HepG2 (cell line): ENCODE measurements around the gene INPP4B. TPM values are rescaled to one million over a fixed set of nuclear protein-coding genes. Genes with fewer than 3 reads are reported as not detected.

Source experiments
- ATAC-seq: fragments of 200-7000 bp; cut with Tn5 transposase; 3 replicates; pipeline ENCODE4 v1.9.1; 2020; ENCODE audit warnings: mild to moderate bottlenecking, moderate library complexity
- BruUV-seq: library from RNA; stranded (reverse); fragments of 400-500 nt; replicated peaks from 2 replicates; lab custom pipeline; 2021; lab: Mats Ljungman, UMichigan
- CTCF ChIA-PET: fragments of 300-600 bp; formaldehyde crosslinking; extraction: SDS; loops from one replicate; lab custom pipeline; 2021; ENCODE audit warnings: low total read pairs, inconsistent platforms, low intra/inter-chr PET ratio; lab: Yijun Ruan, JAX
- POLR2A ChIA-PET: fragments of 350-600 bp; sonication (Branson Sonifier 250); formaldehyde crosslinking; loops from one replicate; lab custom pipeline; 2020; ENCODE audit warnings: antibody characterized with exemption, inconsistent platforms; lab: Yijun Ruan, JAX
- DNase-seq: peaks from one replicate; pipeline ENCODE4 v3.0.0-alpha.2; 2015; ENCODE audit warnings: low spot score
- FAIRE-seq: peaks from 3 replicates; lab custom pipeline; 2011; peaks lifted over from hg19 to GRCh38; lab: Jason Lieb, UNC
- H2AFZ ChIP-seq: one replicate; pipeline ENCODE4 v1.6.1; 2011; ENCODE audit warnings: low read length, inconsistent platforms
- H3K27ac ChIP-seq: fragments of 300-600 bp; 3 replicates; pipeline ENCODE4 v1.8.0; 2011; ENCODE audit warnings: mixed run types, mild to moderate bottlenecking, mixed read lengths, low read length, inconsistent platforms; ENCODE audit not compliant: insufficient read depth; ENCODE audit errors: extremely low read length
- H3K27me3 ChIP-seq, 2 experiments: fragments of 200-600 bp in 1 of 2; 2 replicates in 1 of 2; 3 replicates in 1 of 2; pipeline versions ENCODE4 v1.6.0 to v1.8.0; 2011; ENCODE audit warnings: low read length in 2 of 2, mild to moderate bottlenecking in 2 of 2, moderate library complexity in 2 of 2, inconsistent platforms in 1 of 2; ENCODE audit not compliant: insufficient read depth in 2 of 2, control insufficient read depth in 1 of 2
- H3K36me3 ChIP-seq, 2 experiments: fragments of 200-600 bp in 1 of 2; replicated peaks in 1 of 2; 2 replicates in 1 of 2; 3 replicates in 1 of 2; pipeline versions ENCODE4 v1.5.1 to v1.8.0; 2011; ENCODE audit warnings: low read length in 2 of 2, inconsistent platforms in 1 of 2; ENCODE audit not compliant: insufficient read depth in 2 of 2, control insufficient read depth in 1 of 2
- H3K4me1 ChIP-seq: 2 replicates; pipeline ENCODE4 v1.5.1; 2012; ENCODE audit warnings: low read length, inconsistent platforms; ENCODE audit not compliant: insufficient read depth
- H3K4me2 ChIP-seq: 2 replicates; pipeline ENCODE4 v1.6.0; 2011; ENCODE audit warnings: low read depth, low read length, inconsistent platforms
- H3K4me3 ChIP-seq, 3 experiments: fragments of 200-600 bp in 1 of 3; sonication (generic), shearing (Covaris generic) in 1 of 3; replicated peaks in 1 of 3; 2 replicates each; pipeline ENCODE4 v1.5.1; 2011 to 2016; ENCODE audit warnings: low read length in 3 of 3, inconsistent platforms in 2 of 3, low read depth in 2 of 3, mild to moderate bottlenecking in 2 of 3, control low read depth in 1 of 3, mixed read lengths in 1 of 3; ENCODE audit not compliant: insufficient read depth in 1 of 3
- H3K79me2 ChIP-seq: one replicate; pipeline ENCODE4 v1.6.1; 2011; ENCODE audit warnings: low read length, inconsistent platforms; ENCODE audit not compliant: insufficient read depth
- H3K9ac ChIP-seq: 2 replicates; pipeline ENCODE4 v1.6.0; 2011; ENCODE audit warnings: mild to moderate bottlenecking, low read depth, low read length, inconsistent platforms; ENCODE audit not compliant: insufficient read depth
- H3K9me3 ChIP-seq: 2 replicates; pipeline ENCODE4 v1.5.1; 2012; ENCODE audit warnings: mild to moderate bottlenecking, low read length
- H4K20me1 ChIP-seq: 2 replicates; pipeline ENCODE4 v1.6.0; 2011; ENCODE audit warnings: inconsistent platforms, mild to moderate bottlenecking, low read length, moderate library complexity; ENCODE audit not compliant: insufficient read depth
- CBX2 ChIP-seq, 2 experiments: fragments of 200-600 bp in 1 of 2; sonication (generic); formaldehyde crosslinking in 1 of 2; IDR thresholded peaks; 2 replicates each; pipeline versions ENCODE4 v1.7.0 to v1.8.1; 2018 to 2022; ENCODE audit warnings: low read depth in 2 of 2, low read length in 1 of 2, mild to moderate bottlenecking in 1 of 2, missing genetic modification reagents in 1 of 2
- CHD4 ChIP-seq: fragments of 200-600 bp; sonication (generic); IDR thresholded peaks from 2 replicates; pipeline ENCODE4 v1.7.0; 2017; ENCODE audit warnings: mild to moderate bottlenecking, low read length, borderline replicate concordance
- ELF3 ChIP-seq: IDR thresholded peaks from 2 replicates; pipeline ENCODE4 v1.6.1; 2016; ENCODE audit warnings: missing genetic modification reagents, missing compliant biosample characterization
- RFXAP ChIP-seq: sonication (generic); formaldehyde crosslinking; IDR thresholded peaks from 2 replicates; pipeline ENCODE4 v1.4.0; 2020; ENCODE audit warnings: missing genetic modification reagents, borderline replicate concordance
- ZNF850 ChIP-seq: sonication (generic); formaldehyde crosslinking; conservative IDR thresholded peaks from 2 replicates; pipeline ENCODE4 v1.9.0; 2021; ENCODE audit warnings: mild to moderate bottlenecking, missing genetic modification reagents
- WGBS: methylation state at CpG from one replicate; pipeline ENCODE4 v1.1.6; 2017; ENCODE audit warnings: low lambda C conversion rate; 5-methylcytosine and 5-hydroxymethylcytosine counted together
- in situ Hi-C: cut with HindIII; loops from 2 replicates; pipeline ENCODE4 v1.10.0; 2017; ENCODE audit warnings: low pct_unique_long_range_greater_than_20kb; ENCODE audit not compliant: extremely low pct_ligation_motif_present
- intact Hi-C: fragments of 100-400 bp; cut with micrococcal nuclease; formaldehyde crosslinking; loops from one replicate; pipeline ENCODE4 v1.10.0; 2022; ENCODE audit not compliant: unreplicated experiment
- polyA plus RNA-seq, 8 experiments: library from polyadenylated mRNA; depleted of rRNA in 3 of 8; stranded (reverse) in 7 of 8; unstranded in 1 of 8; fragments of >200 nt; fragmentation: Illumina TruSeq in 4 of 8; extraction: Trizol in 4 of 8; gene quantifications; 2 replicates each; pipeline versions ENCODE4 v1.2.1 to v1.2.3, GENCODE V29; 2011 to 2016; ENCODE audit warnings: low read depth in 4 of 8, missing spikeins in 1 of 8, mixed read lengths in 1 of 8; ENCODE audit not compliant: insufficient read depth in 1 of 8
- total RNA-seq, 5 experiments: library from RNA; depleted of rRNA; stranded (reverse); fragments of >200 nt; fragmentation: Illumina TruSeq; extraction: Trizol; gene quantifications; 2 replicates each; pipeline ENCODE4 v1.2.3, GENCODE V29; 2016; ENCODE audit warnings: low read depth in 1 of 5
- TF ChIP-seq, protein P1 (sequence below): sonication (generic); formaldehyde crosslinking; IDR thresholded peaks from 2 replicates; pipeline ENCODE4 v1.5.1; 2020; ENCODE audit warnings: missing genetic modification reagents, mild to moderate bottlenecking, borderline replicate concordance
- TF ChIP-seq, protein P2 (sequence below): sonication (generic); formaldehyde crosslinking; IDR thresholded peaks from 2 replicates; pipeline ENCODE4 v1.4.0; 2020; ENCODE audit warnings: low read depth, mild to moderate bottlenecking, missing genetic modification reagents
- TF ChIP-seq, protein P3 (sequence below): sonication (generic); formaldehyde crosslinking; IDR thresholded peaks from 2 replicates; pipeline ENCODE4 v1.5.0; 2020; ENCODE audit warnings: missing genetic modification reagents

Gene INPP4B
- total and polyA plus RNA-seq, 2 of the 13 experiments (the other 11 are each of a cell fraction or from before 2014, with no cell fraction given), result not detected

DNA sequence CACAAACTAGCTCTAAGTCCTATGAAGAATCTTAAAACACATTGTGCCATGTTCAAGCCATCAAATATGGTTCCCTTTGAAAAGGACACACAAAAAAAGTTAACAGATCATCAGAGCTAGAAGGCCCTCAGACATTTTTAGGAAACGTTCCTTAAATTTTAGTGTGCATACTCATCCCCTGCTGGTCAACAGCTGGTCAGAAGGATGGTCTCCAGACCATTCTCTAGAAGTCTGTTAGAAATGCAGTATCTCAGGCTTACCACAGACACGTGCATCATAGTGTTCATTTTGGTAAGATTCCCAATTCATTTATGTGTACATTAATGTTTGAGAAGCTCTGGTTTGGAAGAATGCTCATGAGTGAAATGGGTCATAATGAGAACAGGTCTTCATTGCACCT, 523.1 kb downstream of the INPP4B start:
- no peaks in the 10 kb centered on the region for H3K4me1 ChIP-seq
- no peaks in the 10 kb centered on the region for H3K27me3 ChIP-seq
- TF ChIP-seq, protein P1, sequence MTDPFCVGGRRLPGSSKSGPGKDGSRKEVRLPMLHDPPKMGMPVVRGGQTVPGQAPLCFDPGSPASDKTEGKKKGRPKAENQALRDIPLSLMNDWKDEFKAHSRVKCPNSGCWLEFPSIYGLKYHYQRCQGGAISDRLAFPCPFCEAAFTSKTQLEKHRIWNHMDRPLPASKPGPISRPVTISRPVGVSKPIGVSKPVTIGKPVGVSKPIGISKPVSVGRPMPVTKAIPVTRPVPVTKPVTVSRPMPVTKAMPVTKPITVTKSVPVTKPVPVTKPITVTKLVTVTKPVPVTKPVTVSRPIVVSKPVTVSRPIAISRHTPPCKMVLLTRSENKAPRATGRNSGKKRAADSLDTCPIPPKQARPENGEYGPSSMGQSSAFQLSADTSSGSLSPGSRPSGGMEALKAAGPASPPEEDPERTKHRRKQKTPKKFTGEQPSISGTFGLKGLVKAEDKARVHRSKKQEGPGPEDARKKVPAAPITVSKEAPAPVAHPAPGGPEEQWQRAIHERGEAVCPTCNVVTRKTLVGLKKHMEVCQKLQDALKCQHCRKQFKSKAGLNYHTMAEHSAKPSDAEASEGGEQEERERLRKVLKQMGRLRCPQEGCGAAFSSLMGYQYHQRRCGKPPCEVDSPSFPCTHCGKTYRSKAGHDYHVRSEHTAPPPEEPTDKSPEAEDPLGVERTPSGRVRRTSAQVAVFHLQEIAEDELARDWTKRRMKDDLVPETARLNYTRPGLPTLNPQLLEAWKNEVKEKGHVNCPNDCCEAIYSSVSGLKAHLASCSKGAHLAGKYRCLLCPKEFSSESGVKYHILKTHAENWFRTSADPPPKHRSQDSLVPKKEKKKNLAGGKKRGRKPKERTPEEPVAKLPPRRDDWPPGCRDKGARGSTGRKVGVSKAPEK (CRISPR knock-in tag), result no peak
- TF ChIP-seq CHD4, result no peak
- TF ChIP-seq ELF3 (CRISPR knock-in tag), result no peak
- TF ChIP-seq ZNF850 (CRISPR knock-in tag), result no peak
- TF ChIP-seq RFXAP, result no peak
- TF ChIP-seq, protein P2, sequence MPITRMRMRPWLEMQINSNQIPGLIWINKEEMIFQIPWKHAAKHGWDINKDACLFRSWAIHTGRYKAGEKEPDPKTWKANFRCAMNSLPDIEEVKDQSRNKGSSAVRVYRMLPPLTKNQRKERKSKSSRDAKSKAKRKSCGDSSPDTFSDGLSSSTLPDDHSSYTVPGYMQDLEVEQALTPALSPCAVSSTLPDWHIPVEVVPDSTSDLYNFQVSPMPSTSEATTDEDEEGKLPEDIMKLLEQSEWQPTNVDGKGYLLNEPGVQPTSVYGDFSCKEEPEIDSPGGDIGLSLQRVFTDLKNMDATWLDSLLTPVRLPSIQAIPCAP (CRISPR knock-in tag), result no peak
- TF ChIP-seq, protein P3, sequence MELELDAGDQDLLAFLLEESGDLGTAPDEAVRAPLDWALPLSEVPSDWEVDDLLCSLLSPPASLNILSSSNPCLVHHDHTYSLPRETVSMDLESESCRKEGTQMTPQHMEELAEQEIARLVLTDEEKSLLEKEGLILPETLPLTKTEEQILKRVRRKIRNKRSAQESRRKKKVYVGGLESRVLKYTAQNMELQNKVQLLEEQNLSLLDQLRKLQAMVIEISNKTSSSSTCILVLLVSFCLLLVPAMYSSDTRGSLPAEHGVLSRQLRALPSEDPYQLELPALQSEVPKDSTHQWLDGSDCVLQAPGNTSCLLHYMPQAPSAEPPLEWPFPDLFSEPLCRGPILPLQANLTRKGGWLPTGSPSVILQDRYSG, result no peak
- TF ChIP-seq CBX2 (IDR thresholded peaks at IDR 0.05; ENCODE audit: low read depth, low read length), result no peak
- no peak for TF ChIP-seq CBX2 (CRISPR knock-in tag; IDR thresholded peaks at IDR 0.05; ENCODE audit: low read depth)
- H3K79me2 ChIP-seq, result no peaks in the 10 kb centered on the region
- no peaks in the 10 kb centered on the region for H3K9me3 ChIP-seq
- no peak for ATAC-seq
- intact Hi-C loops (no loop called here), in situ Hi-C loops (no loop called here)
- H3K4me3 ChIP-seq, result no peak overlapping the region
- no peak for DNase-seq
- no peak overlapping the region for H3K9ac ChIP-seq
- no TSS peak for BruUV-seq
- no peak overlapping the region for H3K4me2 ChIP-seq
- CTCF ChIA-PET, result no interaction called here
- H4K20me1 ChIP-seq, result no peaks in the 10 kb centered on the region
- WGBS, result 0% methylated on average over 2 of the region's 2 CpGs
- POLR2A ChIA-PET, result no interaction called here
- no peak for FAIRE-seq
- H3K27ac ChIP-seq, result no peak overlapping the region
- H3K36me3 ChIP-seq, result no peaks in the 10 kb centered on the region
- no peak overlapping the region for H2AFZ ChIP-seq
